Testis (tissue), 2 donors: ENCODE data around the gene GOSR1.

Source experiments
- POLR2A ChIP-seq: fragments of 450-650 bp; IDR thresholded peaks from one replicate; pipeline ENCODE4 v1.6.1; 2017; ENCODE audit warnings: antibody characterized with exemption, mild to moderate bottlenecking, moderate library complexity
- TF ChIP-seq, protein P1 (sequence below), 3 experiments: fragments of 450-650 bp in 2 of 3; fragments of 200-600 bp in 1 of 3; sonication (generic) in 1 of 3; IDR thresholded peaks; one replicate each; pipeline ENCODE4 v1.5.1; 2016 to 2019; ENCODE audit warnings: antibody characterized with exemption in 3 of 3, mild to moderate bottlenecking in 2 of 3, moderate library complexity in 1 of 3

DNA sequence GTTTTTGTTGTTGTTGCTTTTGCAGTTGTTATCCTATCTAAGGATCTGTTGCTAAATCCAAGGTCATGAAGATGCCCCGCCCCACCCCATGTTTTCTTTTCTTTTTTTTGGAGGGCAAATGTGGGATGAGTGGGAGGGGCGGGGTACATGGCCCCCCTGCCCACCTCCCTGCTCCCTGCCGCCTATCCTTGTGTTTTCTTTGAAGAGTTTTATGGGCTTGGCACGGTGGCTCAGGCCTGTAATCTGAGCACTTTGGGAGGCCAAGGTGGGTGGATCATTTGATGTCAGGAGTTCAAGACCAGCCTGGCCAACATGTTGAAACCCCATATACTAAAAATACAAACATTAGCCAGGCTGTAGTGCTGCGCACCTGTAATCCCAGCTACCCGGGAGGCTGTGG is 18.8 kb upstream of the GOSR1 start:
- TF ChIP-seq, protein P1, sequence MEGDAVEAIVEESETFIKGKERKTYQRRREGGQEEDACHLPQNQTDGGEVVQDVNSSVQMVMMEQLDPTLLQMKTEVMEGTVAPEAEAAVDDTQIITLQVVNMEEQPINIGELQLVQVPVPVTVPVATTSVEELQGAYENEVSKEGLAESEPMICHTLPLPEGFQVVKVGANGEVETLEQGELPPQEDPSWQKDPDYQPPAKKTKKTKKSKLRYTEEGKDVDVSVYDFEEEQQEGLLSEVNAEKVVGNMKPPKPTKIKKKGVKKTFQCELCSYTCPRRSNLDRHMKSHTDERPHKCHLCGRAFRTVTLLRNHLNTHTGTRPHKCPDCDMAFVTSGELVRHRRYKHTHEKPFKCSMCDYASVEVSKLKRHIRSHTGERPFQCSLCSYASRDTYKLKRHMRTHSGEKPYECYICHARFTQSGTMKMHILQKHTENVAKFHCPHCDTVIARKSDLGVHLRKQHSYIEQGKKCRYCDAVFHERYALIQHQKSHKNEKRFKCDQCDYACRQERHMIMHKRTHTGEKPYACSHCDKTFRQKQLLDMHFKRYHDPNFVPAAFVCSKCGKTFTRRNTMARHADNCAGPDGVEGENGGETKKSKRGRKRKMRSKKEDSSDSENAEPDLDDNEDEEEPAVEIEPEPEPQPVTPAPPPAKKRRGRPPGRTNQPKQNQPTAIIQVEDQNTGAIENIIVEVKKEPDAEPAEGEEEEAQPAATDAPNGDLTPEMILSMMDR (IDR thresholded peaks at IDR 0.05): no peak
- no peak for TF ChIP-seq POLR2A
